ENCODE measurements around the gene RPTOR.

GRCh38 chr17:80588702-80589383 lies 44.2 kb downstream of the RPTOR start:
- TF ChIP-seq CTCF (IDR thresholded peaks at IDR 0.05) (no peak), POLR2AphosphoS5 (IDR thresholded peaks at IDR 0.05) (no peak)

Data from upper lobe of left lung (tissue), 4 donors.